HG02885 (cell line): ENCODE results near the gene SIRT4.
"Not testable (repeated sequence)": the region's sequence is repeated elsewhere in the genome, so short reads cannot be mapped to it uniquely, and the experiment has no call there.

Experiments used
- ATAC-seq: cut with Tn5 transposase; IDR thresholded peaks from one replicate; pipeline ENCODE4 v1.9.1; 2021; ENCODE audit warnings: mild to moderate bottlenecking; ENCODE audit not compliant: unreplicated experiment, poor library complexity

The SIRT4 gene

GRCh38 chr12:120332041-120332440, 29.9 kb downstream of the SIRT4 start:
- ATAC-seq, result no peak

- ATAC-seq, result no peak
Observed at GRCh38 chr12:120332523-120332922, 30.4 kb downstream of the SIRT4 start.

- not testable (repeated sequence) for ATAC-seq
Observed at GRCh38 chr12:120335447-120335846, 33.3 kb downstream of the SIRT4 start.

GRCh38 chr12:120336392-120336791, 34.3 kb downstream of the SIRT4 start:
- not testable (repeated sequence) for ATAC-seq

- ATAC-seq, result no peak
Observed at GRCh38 chr12:120337730-120338129, 35.6 kb downstream of the SIRT4 start.

- no peak for ATAC-seq
Observed at GRCh38 chr12:120339256-120339655, 37.1 kb downstream of the SIRT4 start.

GRCh38 chr12:120342175-120343038, 40.3 kb downstream of the SIRT4 start:
- ATAC-seq, result no peak

GRCh38 chr12:120343039-120343537, 41.0 kb downstream of the SIRT4 start:
- no peak for ATAC-seq

- no peak for ATAC-seq
Observed at GRCh38 chr12:120343692-120344091, 41.6 kb downstream of the SIRT4 start.

GRCh38 chr12:120346031-120346430, 43.9 kb downstream of the SIRT4 start:
- no peak for ATAC-seq

- no peak for ATAC-seq
Observed at GRCh38 chr12:120346681-120347080, 44.6 kb downstream of the SIRT4 start.

- no peak for ATAC-seq
Observed at GRCh38 chr12:120347766-120348165, 45.6 kb downstream of the SIRT4 start.

GRCh38 chr12:120350576-120351350, 48.6 kb downstream of the SIRT4 start:
- no peak for ATAC-seq

- ATAC-seq, result no peak
Observed at GRCh38 chr12:120352117-120352516, 50.0 kb downstream of the SIRT4 start.

GRCh38 chr12:120353136-120353535, 51.0 kb downstream of the SIRT4 start:
- no peak for ATAC-seq

- no peak for ATAC-seq
Observed at GRCh38 chr12:120353556-120354317, 51.6 kb downstream of the SIRT4 start.

- no peak for ATAC-seq
Observed at GRCh38 chr12:120356567-120357030, 54.5 kb downstream of the SIRT4 start.

GRCh38 chr12:120357104-120357503, 55.0 kb downstream of the SIRT4 start:
- no peak for ATAC-seq

- no peak for ATAC-seq
Observed at GRCh38 chr12:120358412-120359100, 56.4 kb downstream of the SIRT4 start.

GRCh38 chr12:120359128-120359527, 57.0 kb downstream of the SIRT4 start:
- ATAC-seq, result no peak
